OCI-LY1 (cell line): ENCODE results near the gene BMPR2.

ENCODE experiments used
- CTCF ChIP-seq: fragments of 200-600 bp; sonication (generic), shearing (Covaris generic); IDR thresholded peaks from 2 replicates; pipeline ENCODE4 v1.5.1; 2017; ENCODE audit warnings: mild to moderate bottlenecking, antibody characterized with exemption, low read length, moderate library complexity, mixed read lengths
- EZH2 ChIP-seq: fragments of 200-600 bp; sonication (generic), shearing (Covaris generic); IDR thresholded peaks from 2 replicates; pipeline ENCODE4 v1.8.0; 2017; ENCODE audit warnings: borderline replicate concordance, mixed run types, mild to moderate bottlenecking, antibody characterized with exemption, low read length, moderate library complexity, mixed read lengths

- TF ChIP-seq EZH2 (no peak), CTCF (no peak)
Measured at GRCh38 chr2:202425036-202425435, 48.9 kb downstream of the BMPR2 start.
